ENCODE measurements around the gene KL. TPM values are rescaled to one million over a fixed set of nuclear protein-coding genes. Genes with fewer than 3 reads are reported as not detected.

The KL gene
- total RNA-seq, 5 donors from 2014 or later (not counting 1 experiment from before 2014, with no cell fraction given) = 0.12 to 0.20 (median 0.16) TPM; not detected in 1

DNA sequence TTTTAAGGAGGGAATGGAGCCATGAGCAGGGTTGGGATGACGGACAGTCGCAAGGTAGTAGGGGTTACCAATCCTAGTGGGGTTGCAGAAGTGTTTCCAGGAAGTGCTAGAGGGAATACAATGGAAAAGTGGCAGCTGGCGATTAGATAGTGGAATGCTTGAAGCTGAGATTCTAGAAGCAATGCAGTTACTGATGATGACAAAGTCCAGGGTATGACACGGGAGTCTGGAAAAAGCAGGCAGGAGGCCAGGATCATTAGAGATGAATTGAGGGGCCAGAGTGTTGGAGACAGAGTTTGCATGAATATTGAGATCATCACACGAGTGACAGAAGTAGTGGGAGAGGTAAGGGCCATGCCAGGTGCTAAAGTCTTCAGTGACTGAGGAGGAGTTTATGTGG is 17.3 kb upstream of the KL start:
- Histone ChIP-seq H3K36me3 (ENCODE audit: control insufficient read depth in 2 of 2, extremely low read depth in 1 of 2, insufficient read depth in 1 of 2, low read length in 1 of 2) (no peaks in the 10 kb centered on the region), H3K27ac (ENCODE audit: low read length) (no peak overlapping the region), H3K9me3 (no peaks in the 10 kb centered on the region), H3K27me3 (replicated peaks in 1 of 2; ENCODE audit: control insufficient read depth in 2 of 2, extremely low read depth in 1 of 2, insufficient read depth in 2 of 2, low read length in 1 of 2) (peaks cover 0 to 5% of the 10 kb centered on the region in 2 experiments), H3K4me1 (ENCODE audit: control insufficient read depth in 1 of 2, extremely low read depth in 1 of 2, insufficient read depth in 2 of 2, low read length in 2 of 2) (no peaks in the 10 kb centered on the region), H3K4me3 (ENCODE audit: control insufficient read depth in 1 of 2, extremely low read depth in 1 of 2, low read length in 1 of 2) (no peak overlapping the region)
- Mint-ChIP-seq H3K4me1 (no peaks in the 10 kb centered on the region), H3K4me3 (no peak overlapping the region), H3K9me3 (no peaks in the 10 kb centered on the region), H3K27ac (no peak overlapping the region), H3K36me3 (no peaks in the 10 kb centered on the region), H3K27me3 (peaks cover 2 to 13% of the 10 kb centered on the region in 2 donors)
- WGBS (ENCODE audit: insufficient coverage) = 84% methylated on average over 5 of the region's 5 CpGs
- ChIA-PET POLR2A (no interaction called here), CTCF (no interaction called here)
- DNase-seq (no peak), ATAC-seq (replicated peaks in 1 of 4) (no peak)

DNA sequence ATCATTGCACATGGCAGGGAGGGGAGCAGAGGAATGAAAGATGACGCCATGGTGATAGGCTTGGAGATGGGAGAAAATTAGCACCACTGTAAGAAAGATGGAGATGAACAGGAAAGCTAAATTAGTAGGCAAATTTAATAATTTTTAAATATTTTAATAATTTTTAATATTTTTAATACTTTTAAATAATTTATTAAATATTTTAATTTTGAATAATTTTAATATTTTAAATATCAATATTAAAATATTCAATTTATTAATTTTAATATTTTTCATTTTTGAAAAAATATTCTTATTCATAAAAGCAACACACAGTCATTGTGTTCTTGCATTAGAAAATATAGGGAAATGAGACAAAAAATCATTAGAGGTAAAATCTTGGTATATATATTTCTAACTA is 15.9 kb upstream of the KL start:
- no peak overlapping the region for H3K4me3 ChIP-seq (ENCODE audit: control insufficient read depth in 1 of 2, extremely low read depth in 1 of 2, low read length in 1 of 2)
- Mint-ChIP-seq H3K36me3 (no peaks in the 10 kb centered on the region), H3K27ac (no peak overlapping the region), H3K4me1 (no peaks in the 10 kb centered on the region), H3K27me3 (peaks cover 2 to 12% of the 10 kb centered on the region in 2 donors), H3K9me3 (no peaks in the 10 kb centered on the region), H3K4me3 (no peak overlapping the region)
- ChIA-PET POLR2A (no interaction called here), CTCF (interaction anchor here in 1 of 2 donors (0.6 kb wide), 1 partner anchor 648 kb away, joined by 7 read pairs; no protein-coding TSS in a partner anchor)
- ATAC-seq (replicated peaks in 1 of 4) (no peak), DNase-seq (no peak)
- H3K27ac ChIP-seq (ENCODE audit: low read length) = no peak overlapping the region
- WGBS (ENCODE audit: insufficient coverage) = no CpG with 5 or more reads among the region's 1 CpG
- no peaks in the 10 kb centered on the region for H3K36me3 ChIP-seq (ENCODE audit: control insufficient read depth in 2 of 2, extremely low read depth in 1 of 2, insufficient read depth in 1 of 2, low read length in 1 of 2)
- peaks cover 0 to 5% of the 10 kb centered on the region in 2 experiments for H3K27me3 ChIP-seq (replicated peaks in 1 of 2; ENCODE audit: control insufficient read depth in 2 of 2, extremely low read depth in 1 of 2, insufficient read depth in 2 of 2, low read length in 1 of 2)
- no peaks in the 10 kb centered on the region for H3K4me1 ChIP-seq (ENCODE audit: control insufficient read depth in 1 of 2, extremely low read depth in 1 of 2, insufficient read depth in 2 of 2, low read length in 2 of 2)
- H3K9me3 ChIP-seq = no peaks in the 10 kb centered on the region

DNA sequence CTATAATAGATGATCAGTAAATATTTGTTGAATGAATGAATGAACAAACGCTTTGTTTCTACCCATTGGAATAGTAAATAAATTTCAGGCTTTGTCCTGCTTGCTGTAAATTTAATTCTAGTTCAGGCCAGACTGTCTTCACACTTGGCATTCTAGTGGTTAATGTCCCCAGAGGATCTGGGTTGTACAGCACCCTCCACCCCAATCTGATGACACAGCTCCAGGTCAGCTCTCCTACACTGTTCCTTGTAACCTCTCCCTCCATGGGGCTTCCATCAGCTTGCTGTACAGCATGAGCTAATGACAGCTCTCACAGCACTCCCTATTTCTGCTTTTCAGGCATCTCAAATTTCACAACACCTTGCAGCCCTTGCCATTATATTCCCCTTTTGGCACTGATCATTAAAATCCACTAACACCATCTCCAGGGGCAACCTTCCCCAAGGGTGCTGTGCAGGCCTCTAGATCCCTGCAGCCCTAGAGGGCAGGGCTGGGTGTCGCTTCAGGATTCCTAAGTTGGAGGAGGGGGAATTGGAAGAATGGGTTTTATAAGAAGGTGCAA is 12.7 kb upstream of the KL start:
- Histone ChIP-seq H3K27ac (ENCODE audit: low read length) (no peak overlapping the region), H3K9me3 (no peaks in the 10 kb centered on the region), H3K36me3 (ENCODE audit: control insufficient read depth in 2 of 2, extremely low read depth in 1 of 2, insufficient read depth in 1 of 2, low read length in 1 of 2) (no peaks in the 10 kb centered on the region), H3K27me3 (replicated peaks in 1 of 2; ENCODE audit: control insufficient read depth in 2 of 2, extremely low read depth in 1 of 2, insufficient read depth in 2 of 2, low read length in 1 of 2) (peaks cover 0 to 5% of the 10 kb centered on the region in 2 experiments), H3K4me1 (ENCODE audit: control insufficient read depth in 1 of 2, extremely low read depth in 1 of 2, insufficient read depth in 2 of 2, low read length in 2 of 2) (no peaks in the 10 kb centered on the region), H3K4me3 (ENCODE audit: control insufficient read depth in 1 of 2, extremely low read depth in 1 of 2, low read length in 1 of 2) (no peak overlapping the region)
- H3K4me1 Mint-ChIP-seq = no peaks in the 10 kb centered on the region
- ChIA-PET CTCF (no interaction called here), POLR2A (no interaction called here)
- ATAC-seq (replicated peaks in 1 of 4) (no peak), DNase-seq (no peak)
- H3K9me3 Mint-ChIP-seq = peaks cover 9 to 13% (median 10%) of the 10 kb centered on the region in 3 donors
- H3K36me3 Mint-ChIP-seq = peaks cover 4% of the 10 kb centered on the region
- no CpG with 5 or more reads among the region's 2 CpGs for WGBS (ENCODE audit: insufficient coverage)
- no peak overlapping the region for H3K4me3 Mint-ChIP-seq
- peaks cover 13 to 18% of the 10 kb centered on the region in 2 donors for H3K27me3 Mint-ChIP-seq
- no peak overlapping the region for H3K27ac Mint-ChIP-seq

DNA sequence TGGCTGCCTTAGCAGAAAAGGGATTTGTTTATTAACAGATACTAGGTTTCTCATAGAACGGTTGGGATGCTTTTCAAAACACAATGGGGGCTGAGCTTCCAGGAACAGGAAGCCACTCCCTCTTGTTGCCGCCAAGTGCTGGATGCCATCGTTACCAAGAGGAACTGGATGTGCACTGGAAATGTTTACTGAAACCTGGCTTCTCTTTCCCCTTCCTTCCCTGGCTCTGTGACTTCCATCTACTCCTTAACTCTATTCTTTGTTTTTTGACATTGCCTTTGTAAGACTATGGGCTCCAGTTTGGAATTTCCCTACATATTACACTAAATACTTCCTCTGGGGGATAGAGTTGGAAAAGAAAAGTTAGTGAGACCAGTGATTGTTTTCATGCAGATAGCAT is 11.7 kb upstream of the KL start:
- DNase-seq (no peak), ATAC-seq (replicated peaks in 1 of 4) (no peak)
- H3K27ac ChIP-seq (ENCODE audit: low read length) = no peak overlapping the region
- H3K27me3 ChIP-seq (replicated peaks in 1 of 2; ENCODE audit: control insufficient read depth in 2 of 2, extremely low read depth in 1 of 2, insufficient read depth in 2 of 2, low read length in 1 of 2) = peaks cover 0 to 5% of the 10 kb centered on the region in 2 experiments
- H3K9me3 ChIP-seq = no peaks in the 10 kb centered on the region
- H3K4me1 ChIP-seq (ENCODE audit: control insufficient read depth in 1 of 2, extremely low read depth in 1 of 2, insufficient read depth in 2 of 2, low read length in 2 of 2) = no peaks in the 10 kb centered on the region
- ChIA-PET POLR2A (no interaction called here), CTCF (no interaction called here)
- peaks cover 4% of the 10 kb centered on the region for H3K36me3 Mint-ChIP-seq
- no peak overlapping the region for H3K4me3 ChIP-seq (ENCODE audit: control insufficient read depth in 1 of 2, extremely low read depth in 1 of 2, low read length in 1 of 2)
- no peak overlapping the region for H3K27ac Mint-ChIP-seq
- H3K4me1 Mint-ChIP-seq = no peaks in the 10 kb centered on the region
- no CpG with 5 or more reads among the region's 3 CpGs for WGBS (ENCODE audit: insufficient coverage)
- no peaks in the 10 kb centered on the region for H3K36me3 ChIP-seq (ENCODE audit: control insufficient read depth in 2 of 2, extremely low read depth in 1 of 2, insufficient read depth in 1 of 2, low read length in 1 of 2)
- peaks cover 10 to 21% (median 17%) of the 10 kb centered on the region in 3 donors for H3K9me3 Mint-ChIP-seq
- no peak overlapping the region for H3K4me3 Mint-ChIP-seq
- H3K27me3 Mint-ChIP-seq = peaks cover 19 to 23% of the 10 kb centered on the region in 2 donors

DNA sequence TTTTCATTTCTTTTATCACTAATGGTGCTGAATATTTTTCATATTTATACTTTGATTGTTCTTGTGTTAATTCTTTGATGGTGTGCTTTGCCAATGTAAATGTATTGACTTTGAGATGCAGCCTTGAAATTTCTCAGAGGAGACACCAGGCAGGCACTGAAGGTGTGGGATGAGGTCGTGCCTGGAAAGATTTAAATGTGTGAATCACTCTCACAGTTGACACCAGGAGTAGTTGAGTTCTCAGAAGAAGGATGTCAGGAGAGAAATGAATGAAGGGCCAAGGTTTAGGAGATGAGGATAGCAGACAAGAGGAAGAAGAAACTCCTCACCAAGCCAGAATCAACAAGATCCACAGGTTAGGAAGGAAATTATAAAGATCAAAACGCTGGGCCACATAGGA is 10.1 kb upstream of the KL start:
- Histone ChIP-seq H3K27me3 (replicated peaks in 1 of 2; ENCODE audit: control insufficient read depth in 2 of 2, extremely low read depth in 1 of 2, insufficient read depth in 2 of 2, low read length in 1 of 2) (peaks cover 0 to 4% of the 10 kb centered on the region in 2 experiments), H3K27ac (ENCODE audit: low read length) (no peak overlapping the region), H3K4me1 (ENCODE audit: control insufficient read depth in 1 of 2, extremely low read depth in 1 of 2, insufficient read depth in 2 of 2, low read length in 2 of 2) (no peaks in the 10 kb centered on the region), H3K4me3 (ENCODE audit: control insufficient read depth in 1 of 2, extremely low read depth in 1 of 2, low read length in 1 of 2) (no peak overlapping the region), H3K36me3 (ENCODE audit: control insufficient read depth in 2 of 2, extremely low read depth in 1 of 2, insufficient read depth in 1 of 2, low read length in 1 of 2) (no peaks in the 10 kb centered on the region), H3K9me3 (no peaks in the 10 kb centered on the region)
- Mint-ChIP-seq H3K4me3 (no peak overlapping the region), H3K36me3 (peaks cover 4% of the 10 kb centered on the region), H3K27ac (no peak overlapping the region), H3K9me3 (peaks cover 10 to 26% (median 17%) of the 10 kb centered on the region in 3 donors), H3K27me3 (peaks cover 28 to 32% of the 10 kb centered on the region in 2 donors), H3K4me1 (no peaks in the 10 kb centered on the region)
- whole genome bisulfite sequencing (ENCODE audit: insufficient coverage) = no CpG with 5 or more reads among the region's 2 CpGs
- no peak for DNase-seq
- ATAC-seq (replicated peaks in 1 of 4) = no peak
- ChIA-PET CTCF (no interaction called here), POLR2A (no interaction called here)

DNA sequence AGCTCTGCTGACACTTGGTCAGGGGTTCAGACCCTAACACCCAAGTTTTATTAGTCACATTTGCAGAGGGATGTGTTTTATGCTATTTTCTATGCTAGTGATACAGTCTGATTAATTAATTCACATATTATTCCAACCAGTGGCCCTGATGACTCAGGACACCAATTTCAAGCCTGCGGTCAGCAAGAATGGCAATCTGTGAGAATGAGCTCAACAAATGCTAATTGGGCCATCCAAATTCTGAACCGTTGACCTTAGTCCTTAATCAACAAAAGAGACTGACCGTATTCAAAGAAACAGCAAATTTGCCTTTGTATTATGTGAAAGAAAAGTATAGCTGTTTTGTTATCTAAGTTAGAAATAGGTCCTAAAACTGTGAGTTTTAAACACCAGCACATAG is 9.6 kb upstream of the KL start:
- no peaks in the 10 kb centered on the region for H3K36me3 ChIP-seq (ENCODE audit: control insufficient read depth in 2 of 2, extremely low read depth in 1 of 2, insufficient read depth in 1 of 2, low read length in 1 of 2)
- CTCF ChIA-PET = no interaction called here

DNA sequence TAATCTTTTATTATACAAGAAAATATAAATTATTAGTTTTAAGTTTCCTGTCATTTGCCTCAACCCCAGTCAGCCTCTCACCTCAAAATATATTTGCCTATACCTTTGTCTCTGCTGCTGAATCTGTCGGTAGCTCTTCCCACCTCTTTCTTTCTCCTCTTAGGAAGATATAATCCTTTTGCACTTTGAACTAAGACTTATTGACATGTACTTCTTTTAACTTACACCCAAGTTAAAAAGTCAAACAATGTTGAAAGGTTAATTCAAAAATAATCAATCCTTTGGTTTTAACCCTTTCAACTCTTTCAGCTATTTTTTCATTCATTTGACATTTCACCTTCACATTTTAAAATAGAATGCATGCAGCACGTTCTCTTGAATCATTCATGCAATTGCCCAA is 9.0 kb upstream of the KL start:
- CTCF ChIA-PET = no interaction called here
- WGBS (ENCODE audit: insufficient coverage) = no CpG with 5 or more reads among the region's 2 CpGs
- Histone ChIP-seq H3K4me3 (ENCODE audit: control insufficient read depth in 1 of 2, extremely low read depth in 1 of 2, low read length in 1 of 2) (no peak overlapping the region), H3K9me3 (no peaks in the 10 kb centered on the region), H3K27me3 (replicated peaks in 1 of 2; ENCODE audit: control insufficient read depth in 2 of 2, extremely low read depth in 1 of 2, insufficient read depth in 2 of 2, low read length in 1 of 2) (no peaks in the 10 kb centered on the region), H3K27ac (ENCODE audit: low read length) (no peak overlapping the region), H3K4me1 (ENCODE audit: control insufficient read depth in 1 of 2, extremely low read depth in 1 of 2, insufficient read depth in 2 of 2, low read length in 2 of 2) (no peaks in the 10 kb centered on the region), H3K36me3 (ENCODE audit: control insufficient read depth in 2 of 2, extremely low read depth in 1 of 2, insufficient read depth in 1 of 2, low read length in 1 of 2) (no peaks in the 10 kb centered on the region)
- H3K4me1 Mint-ChIP-seq = no peaks in the 10 kb centered on the region
- ATAC-seq (replicated peaks in 1 of 4) (no peak), DNase-seq (no peak)
- H3K9me3 Mint-ChIP-seq = peaks cover 10 to 26% (median 17%) of the 10 kb centered on the region in 3 donors
- peaks cover 36 to 38% of the 10 kb centered on the region in 2 donors for H3K27me3 Mint-ChIP-seq
- H3K27ac Mint-ChIP-seq = no peak overlapping the region
- H3K36me3 Mint-ChIP-seq = peaks cover 4% of the 10 kb centered on the region
- POLR2A ChIA-PET = no interaction called here
- no peak overlapping the region for H3K4me3 Mint-ChIP-seq

More for the DNA sequence above, 9.6 kb upstream of the KL start:
- Mint-ChIP-seq H3K4me3 (no peak overlapping the region), H3K36me3 (peaks cover 4% of the 10 kb centered on the region), H3K27ac (no peak overlapping the region), H3K27me3 (peaks cover 32 to 33% of the 10 kb centered on the region in 2 donors), H3K4me1 (no peaks in the 10 kb centered on the region), H3K9me3 (peaks cover 10 to 26% (median 17%) of the 10 kb centered on the region in 3 donors)
- no peaks in the 10 kb centered on the region for H3K9me3 ChIP-seq
- H3K4me1 ChIP-seq (ENCODE audit: control insufficient read depth in 1 of 2, extremely low read depth in 1 of 2, insufficient read depth in 2 of 2, low read length in 2 of 2) = no peaks in the 10 kb centered on the region
- H3K27ac ChIP-seq (ENCODE audit: low read length) = no peak overlapping the region
- DNase-seq = no peak
- WGBS (ENCODE audit: insufficient coverage) = 100% methylated on average over 1 of the region's 3 CpGs
- no peaks in the 10 kb centered on the region for H3K27me3 ChIP-seq (replicated peaks in 1 of 2; ENCODE audit: control insufficient read depth in 2 of 2, extremely low read depth in 1 of 2, insufficient read depth in 2 of 2, low read length in 1 of 2)
- ATAC-seq (replicated peaks in 1 of 4) = no peak
- POLR2A ChIA-PET = no interaction called here
- H3K4me3 ChIP-seq (ENCODE audit: control insufficient read depth in 1 of 2, extremely low read depth in 1 of 2, low read length in 1 of 2) = no peak overlapping the region

Data from T-cell (primary cell).